Heart left ventricle (tissue), 16 donors: ENCODE measurements around the gene FASN. TPM values are rescaled to one million over a fixed set of nuclear protein-coding genes. Genes with fewer than 3 reads are reported as not detected.
A peak's percentile ranks its signal among the peaks of the same experiment; 100 is the strongest.

Experiments used
- ATAC-seq, 4 donors: fragments of 200-7000 bp; cut with Tn5 transposase; one replicate each; pipeline ENCODE4 v1.9.1; 2020 to 2022; ENCODE audit warnings: moderate library complexity in 4 of 4, mild to moderate bottlenecking in 3 of 4, moderate number of reproducible peaks in 1 of 4
- DNase-seq, 5 donors: peaks; one replicate each; pipeline ENCODE4 v3.0.0-alpha.2; 2020
- H3K27ac ChIP-seq, 12 donors: fragments of 200-600 bp; sonication (generic) in 4 of 12; one replicate each; pipeline versions ENCODE4 v1.5.0 to v1.8.0; 2016 to 2022; ENCODE audit warnings: mild to moderate bottlenecking in 2 of 12
- H3K27me3 ChIP-seq, 9 donors: fragments of 200-600 bp; sonication (generic) in 2 of 9; one replicate each; pipeline versions ENCODE4 v1.5.1 to v1.8.0; 2016 to 2022; ENCODE audit warnings: mild to moderate bottlenecking in 3 of 9
- H3K36me3 ChIP-seq, 9 donors: fragments of 200-600 bp; sonication (generic) in 2 of 9; one replicate each; pipeline versions ENCODE4 v1.5.0 to v1.8.0; 2018 to 2022; ENCODE audit warnings: mild to moderate bottlenecking in 2 of 9
- H3K4me1 ChIP-seq, 12 donors: fragments of 200-600 bp; sonication (generic) in 4 of 12; one replicate each; pipeline versions ENCODE4 v1.5.0 to v1.8.0; 2016 to 2022; ENCODE audit warnings: mild to moderate bottlenecking in 3 of 12
- H3K4me3 ChIP-seq, 12 donors: fragments of 200-600 bp; sonication (generic) in 4 of 12; one replicate each; pipeline versions ENCODE4 v1.5.0 to v1.8.0; 2017 to 2022; ENCODE audit warnings: mild to moderate bottlenecking in 9 of 12, moderate library complexity in 4 of 12
- H3K9me3 ChIP-seq, 12 donors: fragments of 200-600 bp; sonication (generic) in 4 of 12; one replicate each; pipeline versions ENCODE4 v1.5.0 to v1.8.0; 2016 to 2022; ENCODE audit warnings: mild to moderate bottlenecking in 1 of 12
- CTCF ChIP-seq, 12 donors: fragments of 200-600 bp; sonication (generic) in 4 of 12; IDR thresholded peaks; one replicate each; pipeline versions ENCODE4 v1.5.0 to v1.8.0; 2018 to 2022; ENCODE audit warnings: antibody characterized with exemption in 12 of 12, mild to moderate bottlenecking in 5 of 12
- POLR2A ChIP-seq, 2 donors: fragments of 450-650 bp; IDR thresholded peaks; one replicate each; pipeline ENCODE4 v1.6.1; 2017; ENCODE audit warnings: antibody characterized with exemption in 2 of 2, mild to moderate bottlenecking in 2 of 2, moderate library complexity in 2 of 2
- WGBS, 4 donors: extraction: QIAGEN DNeasy Blood & Tissue Kit in 2 of 4; methylation state at CpG; one replicate each; pipeline versions ENCODE4 v1.1.5 to v1.1.7; 2013 to 2018; 5-methylcytosine and 5-hydroxymethylcytosine counted together
- intact Hi-C, 10 donors: fragments of 100-400 bp; cut with DNase I; formaldehyde crosslinking; loops; one replicate each; pipeline versions ENCODE4 v1.11.1 to v1.14.2; 2022
- long read RNA-seq, 3 donors: library from polyadenylated mRNA; unstranded; transcript quantifications; one replicate each; pipeline ENCODE4 v2.0.0, GENCODE V29; 2020 to 2021
- polyA plus RNA-seq, 2 donors: library from polyadenylated mRNA; stranded (reverse); fragments of 200-250 nt; gene quantifications; one replicate each; pipeline ENCODE4 v1.2.3, GENCODE V29; 2013
- total RNA-seq, 9 donors: library from RNA; depleted of rRNA in 2 of 9; stranded (reverse); fragments of >200 nt in 2 of 9; fragmentation: NEBNext Ultra II Directional in 3 of 9; extraction: Animal tissue kit (Norgen Biotek cat#: 25700) in 3 of 9; gene quantifications; one replicate each; pipeline versions ENCODE4 v1.1.0 to v1.2.4, GENCODE V29; 2016 to 2023
- donor health status: ischemic (EF 13 %, LVEDD 7.1; RV severe dilation, severe dysfunction).
- donor health status: healthy with polysubstance abuse.
- donor health status: DM: no; HTN: yes; CAD: no.
- donor health status: DM: no; HTN: no; CAD: no.
- donor health status: ischemic (EF 25% LVEDD 6.9; RV normal size, moderate dysfunction).
- donor health status: ischemic (EF 25% LVEDD 5.7; RV mildly dilated, moderate dysfunction).
- donor health status: healthy.
- donor health status: DM: yes; HTN: yes; CAD: no.
- donor health status: ischemic (EF 35%, LVEDD 5.7; RV mildly dilated, moderate dysfunction).
- donor health status: nonischemic (EF 11% LVEDD 7.7; RV severe dilation, severe dysfunction).
- donor health status: DM: yes; HTN: yes; CAD: no.
- donor health status: PGD.
- donor health status: ischemic (EF 29% LVEDD 5.4; RV normal size, mild dysfunction).
- donor health status: nonischemic (EF 23%, LVEDD 6.1; RV moderate dilation, normal function).

The FASN gene
- total RNA-seq (100 to 1,000 TPM in 1 of 9 donors, 10 to 100 TPM in 7, 1 to 10 TPM in 1; 6.9 to 103 (median 18.9) TPM), polyA plus RNA-seq (10 to 100 TPM; 17.5 to 47.5 TPM)
- long read RNA-seq, donor 1, partial matches to known transcripts: 4 of 8 reads
- long read RNA-seq, donor 1, other reads (novel, unspliced or antisense): 4 of 8 reads
- long read RNA-seq, donor 2, partial matches to known transcripts: 1 of 2 reads
- long read RNA-seq, donor 2, other reads (novel, unspliced or antisense): 0 of 2 reads
- long read RNA-seq, donor 3, partial matches to known transcripts: 1 of 3 reads
- long read RNA-seq, donor 3, other reads (novel, unspliced or antisense): 1 of 3 reads

- TF ChIP-seq CTCF (IDR thresholded peaks at IDR 0.05) (peak in 11 of 12 donors; percentile 6 to 61 (median 45)), POLR2A (IDR thresholded peaks at IDR 0.05) (peak; percentile 95 to 98)
- Histone ChIP-seq H3K4me3 (peak within 1 kb of the TSS; percentile 65 to 95 (median 82)), H3K27ac (peak within 1 kb of the TSS; percentile 69 to 99 (median 96)), H3K36me3 (peaks cover 0 to 28% (median 17%) of the 10 kb centered on the region in 9 donors), H3K27me3 (no peaks in the 10 kb centered on the region), H3K4me1 (peaks cover 0 to 44% (median 23%) of the 10 kb centered on the region in 12 donors), H3K9me3 (no peaks in the 10 kb centered on the region)
- peak; percentile 95 to 97 (median 96) for DNase-seq
- intact Hi-C loops: loop anchor here in 3 of 10 donors (1.0 to 5.0 kb wide), 7 partner anchors 32 to 122 kb away; partner anchors contain the start of genes DCXR (in 2 of the 3), ASPSCR1 (in 1 of the 3), DUS1L (in 1 of the 3) and LRRC45 (in 1 of the 3)
- peak; percentile 83 to 90 (median 87) for ATAC-seq
- WGBS, 4 donors: 0 to 1% (median 1%) methylated on average over 61 to 124 of the region's 124 CpGs
Observed at GRCh38 chr17:82098169-82098938, at the start of gene FASN. Gene FASN, minus strand, starts transcription at chr17:82098236. Its CDS starts 1,791 bp downstream, at chr17:82096445.

GRCh38 chr17:82146663-82147654 lies 48.9 kb upstream of the FASN start:
- TF ChIP-seq CTCF (IDR thresholded peaks at IDR 0.05) (no peak), POLR2A (IDR thresholded peaks at IDR 0.05) (no peak)
- ATAC-seq: no peak
- no peaks in the 10 kb centered on the region for H3K4me1 ChIP-seq
- H3K27ac ChIP-seq: no peak overlapping the region
- intact Hi-C loops: no loop called here
- WGBS, 4 donors: 89 to 92% (median 90%) methylated on average over 18 of the region's 18 CpGs
- peaks cover 0 to 3% (median 0%) of the 10 kb centered on the region in 9 donors for H3K36me3 ChIP-seq
- DNase-seq: no peak
- H3K27me3 ChIP-seq: no peaks in the 10 kb centered on the region
- no peak overlapping the region for H3K4me3 ChIP-seq
- H3K9me3 ChIP-seq: no peaks in the 10 kb centered on the region

GRCh38 chr17:82145550-82146155 lies 47.6 kb upstream of the FASN start:
- Histone ChIP-seq H3K36me3 (peaks cover 0 to 3% (median 0%) of the 10 kb centered on the region in 9 donors), H3K4me1 (no peaks in the 10 kb centered on the region), H3K27ac (no peak overlapping the region), H3K9me3 (no peaks in the 10 kb centered on the region), H3K4me3 (no peak overlapping the region), H3K27me3 (no peaks in the 10 kb centered on the region)
- ATAC-seq (no peak), DNase-seq (no peak)
- intact Hi-C loops: no loop called here
- no peak for TF ChIP-seq POLR2A (IDR thresholded peaks at IDR 0.05)
- no peak for TF ChIP-seq CTCF (IDR thresholded peaks at IDR 0.05)
- WGBS, 4 donors: 93 to 100% (median 96%) methylated on average over 2 to 13 of the region's 13 CpGs
